Activated CD4-positive, alpha-beta T cell treated with anti-CD3 and anti-CD28 coated beads, Interleukin-10, Interleukin-2, amounts not matched to agents 100 ng/mL and 50 ng/mL, durations not matched to agents 16 hours and 8 hours (primary cell): Measurements from ENCODE around the gene SKIC8.
"Not testable (repeated sequence)": the region's sequence is repeated elsewhere in the genome, so short reads cannot be mapped to it uniquely, and the experiment has no call there.

Experiments
- DNase-seq: peaks from one replicate; pipeline ENCODE4 v3.0.0-alpha.2; 2020

SKIC8 gene

GRCh38 chr15:78247911-78248310 lies 51.5 kb downstream of the SKIC8 start:
- no peak for DNase-seq

- not testable (repeated sequence) for DNase-seq
Observed at GRCh38 chr15:78245976-78246620, 53.3 kb downstream of the SKIC8 start.

- not testable (repeated sequence) for DNase-seq
Observed at GRCh38 chr15:78245392-78245791, 54.0 kb downstream of the SKIC8 start.

GRCh38 chr15:78244893-78245292 lies 54.5 kb downstream of the SKIC8 start:
- DNase-seq = no peak

DNA sequence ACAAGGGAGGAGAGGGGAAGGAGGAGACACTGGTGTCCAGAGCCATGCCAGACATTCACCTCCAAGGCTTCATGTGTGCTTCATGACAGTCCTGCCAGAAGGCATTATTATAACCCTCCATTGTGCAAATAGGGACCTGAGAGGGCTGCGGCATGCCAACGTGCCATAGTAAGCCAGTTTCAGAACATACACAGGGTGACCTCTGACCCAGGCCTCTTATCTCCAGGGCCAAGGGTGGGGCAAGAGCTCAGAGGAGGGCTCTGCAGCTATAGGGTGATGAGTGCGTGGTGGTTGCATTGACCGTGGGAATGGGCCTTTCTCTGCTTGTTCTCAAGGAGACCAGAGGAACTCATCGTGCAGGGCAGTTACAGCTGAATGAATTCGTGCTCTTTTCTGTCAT lies 55.3 kb downstream of the SKIC8 start:
- DNase-seq = no peak

DNA sequence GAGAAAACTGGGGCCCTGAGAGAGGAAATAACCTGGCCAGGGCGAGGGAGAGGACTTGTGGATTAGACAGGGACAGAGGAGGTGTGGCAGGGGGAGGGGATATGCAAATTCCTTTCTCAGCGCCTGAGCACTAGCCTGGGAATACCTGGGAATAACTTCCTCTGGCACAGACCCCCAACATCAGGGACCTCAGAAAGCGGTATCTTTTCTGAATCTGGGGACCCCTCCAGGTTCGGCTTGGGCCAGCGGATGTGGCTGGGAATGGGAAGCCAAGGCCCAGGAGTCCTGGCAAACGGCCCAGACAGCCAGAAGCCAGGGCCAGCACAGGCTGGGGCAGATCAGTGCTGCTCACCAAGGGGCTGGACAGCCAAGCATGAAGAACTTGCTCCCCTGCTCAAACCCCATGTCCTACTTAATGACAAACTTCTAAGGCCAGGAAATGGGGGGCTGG lies 55.9 kb downstream of the SKIC8 start:
- no peak for DNase-seq

DNA sequence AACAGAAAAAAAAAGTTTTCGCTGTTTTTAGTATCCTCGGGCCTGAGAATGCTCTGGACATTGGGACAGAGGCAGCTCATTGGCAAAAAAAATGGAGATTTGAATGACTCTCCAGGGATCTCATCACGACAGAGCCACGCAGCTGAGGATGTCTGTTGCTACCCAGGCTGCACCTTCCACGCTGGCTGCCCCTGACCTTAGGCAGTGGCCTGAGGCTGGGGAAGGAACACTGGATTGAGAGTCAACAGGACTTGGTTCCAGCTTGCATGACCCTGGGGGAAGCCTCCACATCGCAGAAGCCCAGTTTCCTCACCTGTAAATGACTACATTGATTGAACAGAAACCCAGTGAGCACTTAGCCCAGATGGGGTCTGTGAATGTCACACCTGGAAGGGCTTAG lies 56.4 kb downstream of the SKIC8 start:
- DNase-seq = no peak

- DNase-seq = peak; percentile 24
Observed at GRCh38 chr15:78242128-78242527, 57.3 kb downstream of the SKIC8 start.

- peak; percentile 87 for DNase-seq
Observed at GRCh38 chr15:78241017-78241416, 58.4 kb downstream of the SKIC8 start.

DNA sequence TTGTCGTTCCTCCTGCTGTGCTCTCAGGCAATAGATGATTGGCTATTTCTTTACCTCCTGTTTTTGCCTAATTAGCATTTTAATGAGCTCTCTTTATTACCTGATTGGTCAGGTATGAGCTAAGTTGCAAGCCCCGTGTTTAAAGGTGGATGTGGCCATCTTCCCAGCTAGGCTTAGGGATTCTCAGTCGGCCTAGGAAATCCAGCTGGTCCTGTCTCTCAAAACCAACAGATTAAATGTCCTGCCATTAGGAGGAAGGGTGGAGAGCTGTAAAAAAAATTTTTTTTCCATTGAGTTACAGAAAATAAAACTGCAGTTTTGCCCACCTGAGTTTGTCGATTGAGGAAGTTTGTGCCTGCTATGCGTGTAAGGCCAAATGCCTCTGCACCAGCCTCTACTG lies 59.6 kb downstream of the SKIC8 start:
- DNase-seq = no peak

GRCh38 chr15:78237146-78237545 lies 62.3 kb downstream of the SKIC8 start:
- DNase-seq = no peak

DNA sequence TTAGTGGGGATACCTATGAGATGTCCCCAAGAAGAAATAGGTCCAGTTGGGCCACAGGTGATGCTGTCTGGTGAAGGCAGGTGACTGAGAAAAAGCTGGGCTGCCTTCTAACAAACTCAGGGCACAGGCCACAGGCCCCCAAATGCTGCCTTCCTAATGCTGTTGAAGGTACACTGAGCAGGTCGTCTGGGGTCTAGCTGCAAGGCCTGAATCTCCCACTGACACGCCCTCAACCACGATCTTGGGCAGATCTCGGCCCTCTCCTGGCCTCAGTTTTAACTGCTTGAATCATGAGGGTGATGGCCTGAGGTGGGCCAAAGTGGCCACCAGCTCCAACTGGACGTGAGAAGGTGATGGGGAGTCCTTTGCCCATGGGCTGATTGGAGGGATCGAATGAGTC lies 62.9 kb downstream of the SKIC8 start:
- no peak for DNase-seq

- peak; percentile 18 for DNase-seq
Observed at GRCh38 chr15:78234515-78235040, 64.8 kb downstream of the SKIC8 start, which contains the start of gene ACSBG1. TSS of gene ACSBG1 (minus strand) at chr15:78234565. CDS start at chr15:78234501, 64 bp downstream.

- DNase-seq = no peak
Observed at GRCh38 chr15:78233496-78233895, 65.9 kb downstream of the SKIC8 start.
